ENCODE measurements around the gene AGGF1. TPM values are rescaled to one million over a fixed set of nuclear protein-coding genes. Genes with fewer than 3 reads are reported as not detected.

AGGF1 gene, protein sequence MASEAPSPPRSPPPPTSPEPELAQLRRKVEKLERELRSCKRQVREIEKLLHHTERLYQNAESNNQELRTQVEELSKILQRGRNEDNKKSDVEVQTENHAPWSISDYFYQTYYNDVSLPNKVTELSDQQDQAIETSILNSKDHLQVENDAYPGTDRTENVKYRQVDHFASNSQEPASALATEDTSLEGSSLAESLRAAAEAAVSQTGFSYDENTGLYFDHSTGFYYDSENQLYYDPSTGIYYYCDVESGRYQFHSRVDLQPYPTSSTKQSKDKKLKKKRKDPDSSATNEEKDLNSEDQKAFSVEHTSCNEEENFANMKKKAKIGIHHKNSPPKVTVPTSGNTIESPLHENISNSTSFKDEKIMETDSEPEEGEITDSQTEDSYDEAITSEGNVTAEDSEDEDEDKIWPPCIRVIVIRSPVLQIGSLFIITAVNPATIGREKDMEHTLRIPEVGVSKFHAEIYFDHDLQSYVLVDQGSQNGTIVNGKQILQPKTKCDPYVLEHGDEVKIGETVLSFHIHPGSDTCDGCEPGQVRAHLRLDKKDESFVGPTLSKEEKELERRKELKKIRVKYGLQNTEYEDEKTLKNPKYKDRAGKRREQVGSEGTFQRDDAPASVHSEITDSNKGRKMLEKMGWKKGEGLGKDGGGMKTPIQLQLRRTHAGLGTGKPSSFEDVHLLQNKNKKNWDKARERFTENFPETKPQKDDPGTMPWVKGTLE
- total RNA-seq, result 10 to 100 TPM; 12.0 to 20.1 (median 16.4) TPM

DNA sequence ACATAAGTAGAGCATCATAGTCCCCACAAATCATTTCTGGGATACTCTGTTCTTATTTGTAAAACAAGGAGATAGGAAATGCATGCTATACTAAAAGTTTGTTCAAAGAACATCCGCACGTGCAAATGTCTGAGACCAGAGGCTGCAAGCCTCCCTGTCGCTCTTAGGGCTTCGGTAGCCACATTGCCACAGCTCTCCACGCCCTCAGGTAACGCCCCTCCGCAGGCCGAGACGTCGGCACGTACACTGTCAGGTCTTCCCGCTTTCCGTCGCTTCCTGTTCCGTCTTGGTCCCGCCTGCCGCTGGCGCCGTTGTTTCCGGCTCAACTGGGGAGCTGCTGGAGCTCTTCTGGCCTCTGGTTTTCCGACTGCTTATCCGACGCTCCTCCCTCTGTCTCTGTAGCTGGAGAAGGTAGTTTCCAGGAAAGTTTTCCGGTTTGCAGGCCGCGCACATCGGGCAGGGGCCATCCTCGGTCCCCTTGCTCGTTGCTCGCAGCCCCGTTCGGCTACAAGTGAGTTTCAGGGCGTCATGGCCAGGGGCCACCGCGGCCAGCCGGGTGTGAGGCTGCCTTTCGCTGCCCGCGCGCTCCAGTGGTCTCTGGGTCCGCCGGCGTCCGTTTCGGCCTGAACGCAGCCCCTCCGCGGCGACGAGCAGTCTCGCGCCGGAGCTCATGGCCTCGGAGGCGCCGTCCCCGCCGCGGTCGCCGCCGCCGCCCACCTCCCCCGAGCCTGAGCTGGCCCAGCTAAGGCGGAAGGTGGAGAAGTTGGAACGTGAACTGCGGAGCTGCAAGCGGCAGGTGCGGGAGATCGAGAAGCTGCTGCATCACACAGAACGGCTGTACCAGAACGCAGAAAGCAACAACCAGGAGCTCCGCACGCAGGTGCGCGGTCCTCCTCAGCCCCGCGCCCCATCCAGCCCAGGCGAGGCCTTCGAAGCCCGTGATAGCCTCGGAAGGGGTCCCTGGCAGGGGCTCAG lies at the start of gene AGGF1:
Gene AGGF1, plus strand, starts transcription at position 308 of the 975 bp plus-strand sequence. Its CDS starts 363 bp downstream, at position 671.
- H3K36me3 ChIP-seq, result peaks cover 0 to 10% (median 0%) of the 10 kb centered on the region in 3 donors
- peaks cover 7 to 36% (median 16%) of the 10 kb centered on the region in 3 donors for H3K4me1 ChIP-seq
- peak; percentile 70 for DNase-seq
- TF ChIP-seq CTCF (IDR thresholded peaks at IDR 0.05), result no peak
- peak in 2 of 4 donors; percentile 45 to 68 for TF ChIP-seq POLR2A (IDR thresholded peaks at IDR 0.05)
- H3K4me3 ChIP-seq, result peak within 1 kb of the TSS; percentile 62 to 83 (median 76)
- peak within 1 kb of the TSS; percentile 86 to 93 (median 92) for H3K27ac ChIP-seq
- intact Hi-C loops (cut with DNase I), result no loop called here
- no peaks in the 10 kb centered on the region for H3K9me3 ChIP-seq
- WGBS, 2 donors, result 1% methylated on average over 24 to 27 of the region's 82 CpGs
- no peaks in the 10 kb centered on the region for H3K27me3 ChIP-seq

GRCh38 chr5:76980518-76981144 lies 49.6 kb upstream of the AGGF1 start:
- Histone ChIP-seq H3K27me3 (no peaks in the 10 kb centered on the region), H3K4me3 (no peak overlapping the region), H3K9me3 (no peaks in the 10 kb centered on the region), H3K36me3 (no peaks in the 10 kb centered on the region), H3K4me1 (no peaks in the 10 kb centered on the region), H3K27ac (no peak overlapping the region)
- 78 to 79% methylated on average over 8 of the region's 8 CpGs for WGBS, 2 donors
- intact Hi-C loops (cut with DNase I), result no loop called here
- TF ChIP-seq CTCF (IDR thresholded peaks at IDR 0.05) (no peak), POLR2A (IDR thresholded peaks at IDR 0.05) (no peak)
- no peak for DNase-seq

DNA sequence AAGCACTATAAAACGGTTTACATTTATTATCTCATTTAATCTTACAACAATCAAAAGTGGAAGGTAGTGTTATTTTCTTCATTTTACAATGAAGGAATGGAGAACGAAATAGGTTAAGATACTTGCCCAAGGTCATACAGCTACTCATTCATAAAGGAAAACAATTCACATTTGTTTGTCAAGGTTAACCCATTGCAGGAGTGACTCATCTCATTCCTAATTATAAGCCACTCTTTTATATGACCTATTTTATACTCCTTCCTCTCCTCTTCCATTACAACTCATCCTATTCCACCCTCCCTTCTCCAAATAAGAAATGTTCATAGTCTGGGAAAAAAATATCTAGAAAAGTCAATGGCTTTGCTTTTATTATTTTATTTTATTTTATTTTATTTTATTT lies 47.8 kb upstream of the AGGF1 start:
- WGBS, 2 donors, result 43 to 58% methylated on average over 2 of the region's 2 CpGs
- TF ChIP-seq CTCF (IDR thresholded peaks at IDR 0.05) (no peak), POLR2A (IDR thresholded peaks at IDR 0.05) (no peak)
- intact Hi-C loops (cut with DNase I), result no loop called here
- Histone ChIP-seq H3K4me3 (no peak overlapping the region), H3K27me3 (no peaks in the 10 kb centered on the region), H3K4me1 (no peaks in the 10 kb centered on the region), H3K36me3 (no peaks in the 10 kb centered on the region), H3K27ac (no peak overlapping the region), H3K9me3 (no peaks in the 10 kb centered on the region)
- DNase-seq, result no peak

GRCh38 chr5:76983468-76983867 lies 46.7 kb upstream of the AGGF1 start:
- H3K27ac ChIP-seq, result no peak overlapping the region
- no peaks in the 10 kb centered on the region for H3K4me1 ChIP-seq
- WGBS, 2 donors, result 53% methylated on average over 2 of the region's 3 CpGs; no CpG with 5 or more reads in 1 of the 2 donors
- H3K9me3 ChIP-seq, result no peaks in the 10 kb centered on the region
- DNase-seq, result no peak
- no peaks in the 10 kb centered on the region for H3K27me3 ChIP-seq
- no peak overlapping the region for H3K4me3 ChIP-seq
- no peaks in the 10 kb centered on the region for H3K36me3 ChIP-seq
- intact Hi-C loops (cut with DNase I), result no loop called here
- TF ChIP-seq CTCF (IDR thresholded peaks at IDR 0.05) (no peak), POLR2A (IDR thresholded peaks at IDR 0.05) (no peak)
